Hypothalamus (tissue), 51 donors: ENCODE results near the gene OR4C45.
A peak's percentile ranks its signal among the peaks of the same experiment; 100 is the strongest.
"Not testable (repeated sequence)": the region's sequence is repeated elsewhere in the genome, so short reads cannot be mapped to it uniquely, and the experiment has no call there.

Experiments used
- DNase-seq, 51 donors: peaks; one replicate each; lab custom pipeline; 2025; lab: John Stamatoyannopoulos, UW

The OR4C45 gene

DNA sequence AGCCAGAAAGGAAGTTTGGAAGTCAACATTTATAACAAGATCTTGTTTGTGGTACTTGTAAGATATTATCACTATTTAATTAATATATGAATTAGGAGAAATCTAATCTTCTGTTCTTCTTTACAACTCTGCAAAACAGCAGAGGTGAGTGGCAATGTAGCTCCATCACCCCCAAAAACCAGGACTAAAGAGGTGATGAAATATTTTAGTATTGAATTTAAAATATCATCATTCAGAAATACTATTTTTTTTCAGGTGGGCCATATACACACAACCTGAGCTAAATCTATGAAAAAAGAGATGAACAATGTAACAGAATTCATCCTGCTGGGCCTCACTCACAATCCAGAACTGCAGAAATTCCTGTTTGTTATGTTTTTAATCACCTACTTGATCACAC is at the start of gene OR4C45:
Gene OR4C45 (plus strand): TSS at position 301 of the 400 bp plus-strand sequence.
- no peak for DNase-seq

DNA sequence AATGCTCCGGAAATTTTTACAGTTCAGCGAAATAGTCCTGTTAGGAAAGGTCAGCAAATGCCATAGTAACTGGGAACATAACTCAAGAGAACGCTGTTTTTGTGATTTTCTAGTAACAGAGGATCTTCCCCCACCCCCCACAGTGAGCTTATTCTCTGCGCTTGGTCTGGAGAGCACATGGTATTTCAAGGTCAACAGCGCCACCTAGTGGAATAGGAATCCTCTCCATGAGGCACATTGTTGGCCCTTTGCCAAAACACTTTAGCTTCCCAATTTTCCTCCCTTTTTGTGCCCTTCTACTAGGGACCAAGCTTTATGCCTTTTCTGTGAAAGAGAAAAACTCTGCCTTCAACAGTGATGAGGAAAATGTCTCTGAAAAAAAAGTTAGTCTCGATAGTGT is 37.1 kb upstream of the OR4C45 start:
- peak in 21 of 51 donors; percentile 0 to 46 (median 12) for DNase-seq

DNA sequence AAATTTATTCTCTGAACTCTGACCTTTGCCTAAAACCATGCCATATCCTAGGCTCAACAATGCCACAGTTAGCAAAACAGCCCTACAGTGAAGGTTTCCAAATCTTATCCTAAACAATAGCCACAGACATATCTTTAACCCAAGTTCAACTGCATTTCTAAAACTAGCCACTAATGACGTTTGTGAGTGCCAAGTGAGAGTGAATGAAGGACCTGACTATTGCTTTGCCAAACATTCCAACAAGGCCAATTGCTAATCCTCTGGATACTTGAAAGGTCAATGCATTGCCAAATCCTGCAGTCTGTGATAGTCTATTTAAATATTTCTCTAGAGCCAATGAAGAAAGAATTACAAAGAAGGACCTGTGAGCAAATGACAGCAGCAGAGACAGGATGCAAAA is 2.5 kb upstream of the OR4C45 start:
- no peak for DNase-seq

DNA sequence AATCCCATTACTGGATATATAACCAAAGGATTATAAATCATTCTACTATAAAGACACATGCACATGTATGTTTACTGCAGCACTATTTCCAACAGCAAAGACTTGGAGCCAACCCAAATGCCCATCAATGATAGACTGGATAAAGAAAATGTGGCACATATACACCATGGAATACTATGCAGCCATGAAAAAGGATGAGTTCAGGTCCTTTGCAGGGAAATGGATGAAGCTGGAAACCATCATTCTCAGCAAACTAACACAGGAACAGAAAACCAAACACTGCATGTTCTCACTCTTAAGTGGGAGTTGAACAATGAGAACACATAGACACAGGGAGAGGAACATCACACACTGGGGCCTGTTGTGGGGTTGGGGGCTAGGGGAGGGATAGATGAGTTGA is 3.6 kb downstream of the OR4C45 start:
- not testable (repeated sequence) for DNase-seq

DNA sequence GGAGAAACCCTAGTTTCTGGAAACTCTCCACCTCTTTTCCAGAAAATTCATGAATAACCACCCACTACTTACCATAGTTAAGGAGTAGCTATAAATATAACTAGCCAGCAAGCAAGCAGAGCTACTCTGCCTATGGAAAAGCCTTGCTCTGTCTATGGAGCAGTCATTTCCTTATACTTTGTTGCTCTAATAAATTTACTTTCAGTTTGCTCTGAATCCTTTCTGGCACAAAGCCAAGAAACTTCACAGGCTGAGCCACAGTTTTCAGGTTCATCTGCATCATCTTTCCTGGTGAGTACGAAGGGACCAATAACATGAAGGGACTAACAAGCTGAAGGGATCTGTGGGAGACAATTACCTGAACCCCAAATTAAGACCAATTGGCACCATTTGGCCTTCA is 4.6 kb downstream of the OR4C45 start:
- no peak for DNase-seq

DNA sequence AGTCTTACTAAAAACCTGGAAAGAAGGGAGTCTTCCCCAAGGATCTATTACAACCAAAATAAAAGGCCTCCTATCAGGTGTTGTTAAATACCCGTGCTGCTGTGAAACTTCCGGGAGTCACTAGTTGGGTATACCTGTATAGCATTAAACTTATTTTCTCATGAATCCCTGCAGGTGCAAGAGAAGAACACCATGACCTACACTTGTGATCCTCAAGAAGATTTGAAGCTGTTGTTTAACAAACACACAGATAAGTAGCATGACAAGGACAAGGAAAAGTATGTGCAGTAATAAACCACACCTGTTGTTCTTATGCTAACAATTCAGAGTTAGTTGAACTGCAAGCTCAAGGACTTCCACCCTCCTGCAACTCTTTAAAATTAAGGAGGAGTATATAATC is 12.0 kb downstream of the OR4C45 start:
- no peak for DNase-seq

DNA sequence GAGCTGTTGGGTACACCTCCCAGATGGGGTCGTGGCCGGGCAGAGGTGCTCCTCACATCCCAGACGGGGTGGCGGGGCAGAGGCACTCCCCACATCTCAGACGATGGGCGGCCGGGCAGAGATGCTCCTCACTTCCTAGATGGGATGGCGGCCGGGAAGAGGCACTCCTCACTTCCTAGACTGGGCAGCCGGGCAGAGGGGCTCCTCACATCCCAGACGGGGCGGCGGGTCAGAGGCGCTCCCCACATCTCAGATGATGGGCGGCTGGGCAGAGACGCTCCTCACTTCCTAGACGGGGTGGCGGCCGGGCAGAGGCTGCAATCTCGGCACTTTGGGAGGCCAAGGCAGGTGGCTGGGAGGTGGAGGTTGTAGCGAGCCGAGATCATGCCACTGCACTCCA is 30.4 kb downstream of the OR4C45 start:
- not testable (repeated sequence) for DNase-seq

DNA sequence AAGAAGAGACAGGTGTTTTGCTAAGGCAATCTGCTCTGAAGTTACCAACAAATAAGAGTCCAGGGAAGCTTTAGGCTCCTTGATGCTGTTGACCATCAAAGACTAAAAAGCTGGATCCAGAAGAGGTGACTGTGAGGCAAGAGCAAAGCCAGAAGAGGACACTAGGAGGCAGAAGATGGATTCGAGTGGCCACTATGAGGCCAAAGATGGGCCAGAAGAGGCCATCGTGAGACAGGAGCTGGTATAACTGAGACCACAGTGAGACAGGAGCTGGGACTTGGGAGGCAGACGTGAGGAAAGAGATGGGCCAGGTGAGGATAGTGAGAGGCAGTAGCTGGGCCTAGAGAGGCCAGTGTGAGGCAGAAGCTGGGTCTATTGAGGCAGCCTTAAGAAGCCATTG is 37.7 kb downstream of the OR4C45 start:
- DNase-seq, result no peak

DNA sequence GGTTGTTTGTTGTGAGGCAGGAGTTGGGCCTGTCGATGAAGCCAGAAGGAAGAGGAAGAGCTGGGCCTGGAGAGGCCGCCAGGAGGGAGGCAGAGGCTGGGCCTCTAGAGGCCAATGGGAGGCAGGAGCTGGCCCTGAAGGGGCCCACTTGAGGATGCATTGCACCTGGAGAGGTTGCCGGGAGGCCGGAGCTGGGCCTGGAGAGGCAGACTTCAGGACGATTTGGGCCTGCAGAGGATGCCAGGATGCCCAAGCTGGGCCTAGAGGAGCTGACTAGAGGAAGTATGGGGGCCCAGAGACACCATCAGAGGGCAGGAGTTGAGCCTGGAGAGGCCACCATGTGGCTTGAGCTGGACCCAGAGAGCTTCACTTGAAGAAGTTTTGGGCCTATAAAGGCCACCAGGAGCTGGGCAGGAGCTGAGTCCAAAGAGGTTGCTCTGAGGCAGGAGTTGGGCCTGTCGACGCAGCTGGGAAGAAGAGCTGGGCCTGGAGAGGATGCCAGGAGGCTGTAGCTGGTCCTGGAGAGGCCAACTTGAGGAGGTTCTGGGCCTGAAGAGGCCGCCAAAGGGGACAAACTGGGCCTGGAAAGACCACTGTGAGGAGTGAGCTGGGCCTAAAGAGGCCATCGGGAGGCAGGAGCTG is 39.0 kb downstream of the OR4C45 start:
- no peak for DNase-seq

DNA sequence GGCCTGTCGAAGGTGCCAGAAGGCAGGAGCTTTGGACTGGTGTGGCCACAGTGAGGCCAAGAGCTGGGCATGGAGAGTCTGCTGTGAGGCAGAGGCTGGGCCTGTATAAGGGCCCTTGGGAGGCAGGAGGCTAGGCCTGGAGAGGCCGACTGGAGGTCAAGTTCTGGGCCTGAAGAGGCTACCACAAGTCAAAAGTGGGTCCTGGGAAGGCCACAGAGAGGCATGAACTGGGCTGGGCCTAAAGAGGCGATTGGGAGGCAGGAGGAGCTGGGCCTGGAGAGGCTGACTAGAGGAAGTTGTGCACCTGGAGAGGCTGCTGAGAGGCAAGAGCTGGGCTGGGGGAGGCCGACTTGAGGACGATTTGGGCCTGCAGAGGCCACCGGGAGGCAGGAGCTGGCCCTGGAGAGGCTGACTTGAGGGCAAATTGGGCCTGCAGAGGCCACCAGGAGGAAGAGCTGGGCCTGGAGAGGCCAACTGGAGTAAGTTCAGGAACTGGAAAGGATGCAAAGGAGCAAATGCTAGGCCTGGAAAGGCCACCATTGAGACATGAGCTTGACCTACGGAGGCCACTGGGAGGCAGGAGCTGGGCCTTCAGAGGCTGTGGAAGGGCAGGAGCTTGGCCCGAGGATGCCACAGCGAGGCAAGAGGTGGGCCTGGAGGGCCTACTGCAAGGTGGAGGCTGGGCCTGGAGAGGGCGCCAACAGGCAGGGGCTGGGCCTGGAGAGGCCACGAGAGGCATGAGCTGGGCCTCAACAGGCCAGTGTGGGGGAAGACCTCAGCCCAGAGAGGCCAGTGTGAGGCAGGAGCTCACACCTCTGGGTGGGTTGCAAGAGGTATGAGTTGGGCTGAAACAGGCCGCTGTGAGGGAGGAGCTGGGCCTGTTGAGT is 39.8 kb downstream of the OR4C45 start:
- DNase-seq, result no peak

DNA sequence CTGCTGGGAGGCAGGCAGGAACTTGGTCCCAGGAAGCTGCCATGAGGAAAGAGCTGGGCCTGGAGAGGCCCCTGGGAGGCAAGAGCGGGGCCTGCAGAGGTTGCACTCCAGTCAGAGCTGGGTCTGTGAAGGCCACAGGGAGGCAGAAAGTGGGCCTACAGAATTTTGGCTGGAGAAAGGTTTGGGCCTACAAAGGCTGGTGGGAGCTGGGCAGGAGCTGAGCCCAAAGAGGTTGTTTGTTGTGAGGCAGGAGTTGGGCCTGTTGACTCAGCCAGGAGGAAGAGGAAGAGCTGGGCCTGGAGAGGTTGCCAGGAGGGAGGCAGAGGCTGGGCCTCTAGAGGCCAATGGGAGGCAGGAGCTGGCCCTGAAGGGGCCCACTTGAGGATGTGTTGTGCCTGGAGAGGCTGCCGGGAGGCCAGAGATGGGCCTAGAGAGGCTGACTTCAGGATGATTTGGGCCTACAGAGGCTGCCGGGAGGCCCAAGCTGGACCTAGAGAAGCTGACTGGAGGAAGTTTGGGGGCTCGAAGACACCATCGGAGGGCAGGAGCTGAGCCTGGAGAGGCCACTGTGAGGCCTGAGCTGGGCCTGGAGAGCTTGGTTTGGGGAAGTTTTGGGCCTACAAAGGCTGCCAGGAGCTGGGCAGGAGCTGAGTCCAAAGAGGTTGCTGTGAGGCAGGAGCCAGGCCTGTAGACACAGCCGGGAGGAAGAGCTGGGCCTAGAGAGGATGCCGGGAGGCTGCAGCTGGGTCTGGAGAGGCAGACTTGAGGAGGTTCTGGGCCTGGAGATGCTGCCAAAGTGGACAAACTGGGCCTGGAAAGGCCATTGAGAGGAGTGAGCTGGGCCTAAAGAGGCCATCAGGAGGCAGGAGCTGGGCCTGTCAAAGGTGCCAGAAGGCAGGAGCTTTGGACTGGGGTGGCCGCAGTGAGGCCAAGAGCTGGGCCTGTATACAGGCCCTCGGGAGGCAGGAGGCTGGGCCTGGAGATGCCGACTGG is 40.7 kb downstream of the OR4C45 start:
- no peak for DNase-seq

DNA sequence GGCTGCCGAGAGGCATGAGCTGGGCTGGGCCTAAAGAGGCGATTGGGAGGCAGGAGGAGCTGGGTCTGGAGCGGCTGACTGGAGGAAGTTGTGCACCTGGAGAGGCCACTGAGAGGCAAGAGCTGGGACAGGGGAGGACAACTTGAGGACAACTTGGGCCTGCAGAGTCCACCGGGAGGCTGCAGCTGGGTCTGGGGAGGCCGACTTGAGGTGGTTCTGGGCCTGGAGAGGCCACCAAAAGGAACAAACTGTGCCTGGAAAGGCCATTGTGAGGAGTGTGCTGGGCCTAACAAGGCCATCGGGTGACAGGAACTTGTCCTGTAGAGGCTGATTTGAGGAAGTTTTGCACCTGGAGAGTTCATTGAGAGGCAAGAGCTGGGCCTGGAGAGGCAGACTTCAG is 41.5 kb downstream of the OR4C45 start:
- DNase-seq, result no peak

DNA sequence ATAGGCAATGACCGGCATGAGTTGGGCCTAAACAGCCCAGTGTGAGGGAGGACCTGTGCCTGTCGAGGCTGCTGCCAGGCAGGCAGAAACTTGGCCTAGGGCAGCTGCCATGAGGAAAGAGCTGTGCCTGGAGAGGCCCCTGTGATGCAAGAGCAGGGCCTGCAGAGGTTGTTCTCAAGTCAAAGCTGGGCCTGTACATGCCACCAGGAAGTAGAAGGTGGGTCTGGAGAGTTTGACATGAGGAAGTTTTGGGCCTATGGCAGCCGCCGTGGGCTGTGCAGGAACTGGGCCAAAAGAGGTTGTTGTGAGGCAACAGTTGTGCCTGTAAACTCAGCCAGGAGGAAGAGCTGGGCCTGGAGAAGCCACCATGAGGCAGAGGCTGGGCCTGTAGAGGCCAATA is 43.2 kb downstream of the OR4C45 start:
- DNase-seq, result no peak

DNA sequence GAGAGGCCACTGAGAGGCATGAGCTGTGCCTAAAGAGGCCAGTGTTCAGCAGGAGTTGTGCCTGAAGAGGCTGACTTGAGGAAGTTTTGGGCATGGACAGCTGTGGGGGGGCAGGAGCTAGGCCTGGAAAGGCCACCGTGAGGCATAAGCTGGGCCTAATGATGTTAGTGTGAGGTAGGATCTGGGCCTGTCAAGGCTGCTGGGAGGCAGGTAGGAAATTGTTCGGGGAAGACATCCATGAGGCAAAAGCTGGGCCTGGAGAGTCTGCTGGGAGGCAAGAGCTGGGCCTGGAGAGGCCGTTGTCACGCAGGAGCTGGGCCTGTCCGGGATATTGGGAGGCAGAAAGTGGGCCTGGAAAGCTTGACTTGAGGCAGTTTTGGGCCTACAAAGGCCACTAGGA is 44.9 kb downstream of the OR4C45 start:
- no peak for DNase-seq

DNA sequence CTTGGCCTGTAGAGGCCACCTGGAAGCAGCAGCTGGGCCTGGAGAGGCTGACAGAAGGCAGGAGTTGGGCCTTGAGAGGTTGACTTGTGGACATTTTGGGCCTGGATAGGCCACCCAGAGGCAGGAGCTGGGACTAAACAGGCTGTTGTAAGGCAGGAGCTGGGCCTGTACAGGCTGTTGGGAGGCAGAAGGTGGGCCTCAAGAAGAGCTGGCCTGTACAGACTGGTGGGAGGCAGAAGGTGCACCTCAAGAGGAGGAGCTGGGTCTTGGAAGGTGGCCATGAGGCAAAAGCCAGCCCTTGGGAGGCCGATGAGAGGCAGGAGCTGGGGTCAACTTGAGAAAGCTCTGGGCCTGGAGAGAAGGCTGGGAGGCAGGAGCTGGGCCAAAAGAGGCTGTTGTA is 45.3 kb downstream of the OR4C45 start:
- no peak for DNase-seq

DNA sequence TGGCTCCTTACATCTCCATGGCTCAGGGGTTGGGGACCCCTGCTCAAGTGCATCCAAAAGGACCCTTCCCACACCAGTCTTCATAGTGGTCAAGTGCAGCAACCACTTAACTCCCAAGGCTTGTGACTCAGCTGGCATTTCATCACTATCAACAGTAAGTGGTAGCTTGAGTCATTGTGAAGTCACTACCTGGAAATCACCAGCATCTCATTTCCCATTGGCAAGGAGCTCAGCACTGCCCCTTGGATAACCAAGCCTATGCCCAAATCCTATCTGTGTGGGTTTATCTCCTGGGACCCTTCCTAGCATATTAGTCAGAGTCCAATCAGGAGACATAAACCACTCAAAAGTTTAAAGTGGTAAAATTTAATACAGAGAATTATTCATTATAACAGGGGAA is 46.3 kb downstream of the OR4C45 start:
- DNase-seq, result not testable (repeated sequence)

DNA sequence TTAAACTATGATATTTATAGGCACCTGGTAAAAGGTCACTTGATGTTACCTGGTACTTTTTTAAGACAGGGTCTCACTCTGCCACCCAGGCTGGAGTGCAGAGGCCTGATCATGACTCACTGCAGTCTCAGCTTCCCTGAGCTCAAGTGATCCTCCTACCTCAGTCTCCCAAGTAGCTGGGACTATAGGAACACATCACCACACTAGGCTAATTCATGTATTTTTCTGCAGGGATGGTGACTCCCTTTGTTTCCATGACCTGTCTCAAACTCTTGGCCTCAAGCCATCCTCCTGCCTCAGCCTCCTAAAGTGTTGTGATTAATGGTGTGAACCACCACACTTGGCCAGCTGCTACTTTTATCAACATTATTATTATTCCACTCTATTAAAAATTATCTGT is 47.6 kb downstream of the OR4C45 start:
- DNase-seq, result no peak
